RWPE2 (cell line): ENCODE measurements around the gene CDK10.
A peak's percentile ranks its signal among the peaks of the same experiment; 100 is the strongest.

Experiments
- ATAC-seq: fragments of 200-7000 bp; cut with Tn5 transposase; 3 replicates; pipeline ENCODE4 v1.9.1; 2021; ENCODE audit warnings: low read depth
- DNase-seq: peaks from one replicate; pipeline ENCODE4 v3.0.0-alpha.2; 2020; ENCODE audit warnings: low spot score
- H3K27ac ChIP-seq: fragments of 450-650 bp; 2 replicates; pipeline ENCODE4 v1.5.1; 2017; ENCODE audit warnings: mild to moderate bottlenecking; ENCODE audit not compliant: poor library complexity, severe bottlenecking
- H3K27me3 ChIP-seq: fragments of 250-450 bp; sonication (Bioruptor Pico); 2 replicates; pipeline ENCODE4 v1.5.1; 2021; ENCODE audit warnings: mild to moderate bottlenecking, moderate library complexity; ENCODE audit not compliant: insufficient read depth, poor library complexity, severe bottlenecking
- H3K36me3 ChIP-seq: fragments of 250-450 bp; sonication (Bioruptor Pico); 2 replicates; pipeline ENCODE4 v1.5.1; 2020; ENCODE audit warnings: low read depth, mild to moderate bottlenecking, moderate library complexity
- H3K4me1 ChIP-seq: fragments of 250-450 bp; sonication (Bioruptor Pico); 2 replicates; pipeline ENCODE4 v1.5.1; 2021; ENCODE audit warnings: mild to moderate bottlenecking, moderate library complexity; ENCODE audit not compliant: insufficient read depth, poor library complexity, severe bottlenecking
- H3K4me3 ChIP-seq: fragments of 250-450 bp; sonication (Bioruptor Pico); 2 replicates; pipeline ENCODE4 v1.5.1; 2021; ENCODE audit warnings: mild to moderate bottlenecking, moderate library complexity; ENCODE audit not compliant: severe bottlenecking
- H3K9me3 ChIP-seq: fragments of 250-450 bp; sonication (Bioruptor Pico); 2 replicates; pipeline ENCODE4 v1.5.1; 2021; ENCODE audit warnings: mild to moderate bottlenecking, moderate library complexity; ENCODE audit not compliant: severe bottlenecking
- TF ChIP-seq, protein P1 (sequence below): fragments of 450-650 bp; IDR thresholded peaks from one replicate; pipeline ENCODE4 v1.5.1; 2017; ENCODE audit warnings: mild to moderate bottlenecking, moderate library complexity; ENCODE audit not compliant: poor library complexity, severe bottlenecking

The CDK10 gene

DNA sequence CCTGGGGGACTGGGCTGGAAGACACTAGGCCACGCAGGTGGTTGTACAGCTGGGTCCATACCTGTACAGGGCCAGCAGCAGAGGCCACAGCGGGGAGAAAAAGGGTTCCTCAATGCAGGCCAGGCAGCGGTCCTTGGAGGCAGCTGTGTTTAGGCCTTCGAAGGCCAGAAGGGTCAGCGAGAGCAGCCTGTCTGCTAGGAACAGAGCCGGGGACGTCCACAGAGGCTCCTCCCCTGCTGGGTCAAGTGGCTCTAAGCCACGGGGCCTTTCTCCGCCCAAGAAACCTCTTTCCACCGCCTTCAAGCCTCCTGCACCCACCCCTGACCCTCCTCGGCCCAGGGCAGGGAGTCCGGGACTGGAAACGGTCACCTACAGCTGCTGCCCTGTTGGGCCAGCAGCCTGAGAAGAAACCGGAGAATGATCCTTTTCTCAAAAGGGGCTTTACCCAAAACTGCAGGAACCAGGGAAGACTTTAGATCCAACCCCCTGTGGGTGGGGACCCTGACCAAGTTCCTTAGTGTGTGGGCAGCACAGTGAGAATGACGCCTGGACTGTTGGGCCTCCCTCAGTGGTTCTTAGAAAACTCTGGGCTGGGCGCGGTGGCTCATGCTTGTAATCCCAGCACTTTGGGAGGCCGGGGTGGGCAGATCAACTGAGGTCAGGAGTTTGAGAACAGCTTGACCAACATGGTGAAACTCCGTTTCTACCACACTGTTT lies 23.4 kb downstream of the CDK10 start:
- Histone ChIP-seq H3K9me3 (no peaks in the 10 kb centered on the region), H3K4me1 (no peaks in the 10 kb centered on the region), H3K27me3 (no peaks in the 10 kb centered on the region), H3K36me3 (peaks cover 22% of the 10 kb centered on the region), H3K4me3 (no peak overlapping the region), H3K27ac (no peak overlapping the region)
- peak; percentile 59 for DNase-seq
- no peak for ATAC-seq
- TF ChIP-seq, protein P1, sequence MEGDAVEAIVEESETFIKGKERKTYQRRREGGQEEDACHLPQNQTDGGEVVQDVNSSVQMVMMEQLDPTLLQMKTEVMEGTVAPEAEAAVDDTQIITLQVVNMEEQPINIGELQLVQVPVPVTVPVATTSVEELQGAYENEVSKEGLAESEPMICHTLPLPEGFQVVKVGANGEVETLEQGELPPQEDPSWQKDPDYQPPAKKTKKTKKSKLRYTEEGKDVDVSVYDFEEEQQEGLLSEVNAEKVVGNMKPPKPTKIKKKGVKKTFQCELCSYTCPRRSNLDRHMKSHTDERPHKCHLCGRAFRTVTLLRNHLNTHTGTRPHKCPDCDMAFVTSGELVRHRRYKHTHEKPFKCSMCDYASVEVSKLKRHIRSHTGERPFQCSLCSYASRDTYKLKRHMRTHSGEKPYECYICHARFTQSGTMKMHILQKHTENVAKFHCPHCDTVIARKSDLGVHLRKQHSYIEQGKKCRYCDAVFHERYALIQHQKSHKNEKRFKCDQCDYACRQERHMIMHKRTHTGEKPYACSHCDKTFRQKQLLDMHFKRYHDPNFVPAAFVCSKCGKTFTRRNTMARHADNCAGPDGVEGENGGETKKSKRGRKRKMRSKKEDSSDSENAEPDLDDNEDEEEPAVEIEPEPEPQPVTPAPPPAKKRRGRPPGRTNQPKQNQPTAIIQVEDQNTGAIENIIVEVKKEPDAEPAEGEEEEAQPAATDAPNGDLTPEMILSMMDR, result no peak

DNA sequence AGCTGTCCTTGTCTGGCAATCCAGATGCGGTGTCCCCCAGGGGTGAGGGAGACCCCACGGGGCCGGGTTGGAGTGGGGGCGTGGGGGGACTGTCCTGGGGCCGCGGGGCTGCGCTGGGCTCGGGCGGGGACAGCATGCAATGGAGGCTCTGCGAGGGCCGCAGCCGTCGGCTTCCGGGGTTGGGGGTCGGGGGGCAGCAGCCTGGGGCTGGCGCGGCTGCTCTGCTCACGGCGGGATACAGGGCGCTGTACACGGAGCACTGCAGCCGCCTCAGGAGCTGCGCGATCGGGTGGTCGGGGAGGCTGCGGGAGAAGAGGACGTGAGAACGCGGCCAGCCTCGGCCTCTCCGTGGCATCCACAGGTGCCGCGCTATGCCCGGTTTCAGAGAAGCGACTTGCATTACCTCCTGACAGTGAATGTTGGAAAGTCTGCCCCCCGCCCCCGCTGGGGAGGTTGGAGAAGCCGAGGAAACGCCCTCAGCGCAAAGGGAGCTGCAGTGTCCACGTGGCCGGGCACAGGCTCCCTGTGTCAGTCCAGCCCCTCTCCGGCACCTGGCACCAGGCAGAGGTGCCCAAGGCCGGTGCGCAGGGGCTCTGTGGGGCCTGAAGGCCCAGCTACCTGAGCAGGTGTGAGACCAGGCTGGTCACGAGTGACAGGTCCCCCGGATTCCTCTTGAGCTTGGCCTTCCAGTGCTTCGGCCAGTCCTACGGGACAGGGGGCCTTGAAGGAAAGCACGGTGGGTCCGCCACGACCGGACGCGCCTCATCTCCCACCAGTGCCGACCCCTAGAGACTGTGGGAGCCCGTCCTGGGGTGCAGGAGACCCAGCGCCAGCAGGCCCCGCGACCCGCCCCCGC lies 24.4 kb downstream of the CDK10 start:
- H3K4me3 ChIP-seq, result no peak overlapping the region
- DNase-seq (peak; percentile 61), ATAC-seq (no peak)
- H3K36me3 ChIP-seq, result peaks cover 28% of the 10 kb centered on the region
- no peaks in the 10 kb centered on the region for H3K27me3 ChIP-seq
- TF ChIP-seq, protein P1, result no peak
- no peaks in the 10 kb centered on the region for H3K9me3 ChIP-seq
- no peak overlapping the region for H3K27ac ChIP-seq
- H3K4me1 ChIP-seq, result no peaks in the 10 kb centered on the region

DNA sequence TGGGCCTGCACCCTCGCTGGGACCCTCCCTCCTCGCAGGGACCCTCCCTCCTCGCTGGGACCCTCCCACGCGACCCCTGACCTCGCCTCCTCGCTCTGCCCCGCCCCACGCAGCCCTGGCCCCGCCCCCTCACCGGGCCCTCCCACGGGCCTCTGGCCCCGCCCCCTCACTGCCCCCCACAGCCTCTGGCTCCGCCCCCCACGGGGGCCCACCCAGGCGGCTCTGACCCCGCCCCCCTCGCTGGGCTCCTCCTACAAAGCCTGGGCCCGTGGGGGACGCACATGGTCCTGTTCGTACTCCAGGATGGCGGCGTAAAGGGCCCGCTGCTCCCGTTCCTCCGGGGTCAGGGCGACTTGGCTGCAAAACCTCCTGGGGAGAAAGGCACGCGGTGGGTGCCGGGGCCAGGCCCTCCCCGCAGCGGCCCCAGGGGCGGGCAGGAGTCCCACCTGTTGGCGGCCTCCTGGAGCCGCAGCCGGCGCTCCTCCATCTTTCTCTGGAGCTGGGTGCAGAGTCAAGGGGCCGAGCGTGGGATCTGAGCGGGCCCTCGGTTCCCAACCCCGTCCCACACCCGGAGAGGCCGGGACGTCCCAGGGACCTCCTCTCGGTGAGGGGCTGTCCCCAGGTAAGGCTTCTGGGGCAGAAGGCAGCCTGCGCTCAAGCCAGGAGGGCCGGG lies 25.2 kb downstream of the CDK10 start:
- DNase-seq (peak; percentile 87), ATAC-seq (peak; percentile 65)
- Histone ChIP-seq H3K27ac (peak overlapping the region; percentile 24), H3K36me3 (peaks cover 29% of the 10 kb centered on the region), H3K4me1 (no peaks in the 10 kb centered on the region), H3K9me3 (no peaks in the 10 kb centered on the region), H3K4me3 (peak overlapping the region; percentile 53), H3K27me3 (no peaks in the 10 kb centered on the region)
- TF ChIP-seq, protein P1, result no peak

DNA sequence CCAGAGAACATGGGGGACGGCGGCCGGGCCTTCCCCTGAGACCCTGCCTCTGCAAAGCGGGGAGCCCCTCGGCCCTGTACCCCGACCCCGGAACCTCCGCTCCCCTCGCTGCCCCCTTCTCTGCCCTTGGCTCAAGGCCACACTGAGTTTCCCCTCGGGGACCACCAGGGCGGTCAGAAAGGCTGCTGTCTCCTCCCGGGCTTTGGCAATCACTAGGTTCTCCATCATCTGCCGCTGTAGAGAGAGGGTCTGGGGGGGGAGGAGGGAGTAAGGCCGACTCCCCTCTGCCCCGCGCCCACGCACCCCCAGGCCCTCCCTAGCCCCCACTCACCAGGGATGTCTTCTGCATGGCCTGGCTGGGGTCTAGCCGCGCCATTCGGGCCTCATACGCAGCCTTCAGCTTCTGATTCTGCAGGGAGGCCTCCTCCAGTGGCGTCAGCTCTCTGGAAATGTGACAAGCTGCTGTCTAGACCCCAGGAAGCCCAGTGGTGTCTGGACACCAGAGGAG lies 25.8 kb downstream of the CDK10 start:
- DNase-seq (peak; percentile 73), ATAC-seq (peak; percentile 15; the same call in 1 of the 3 replicates)
- Histone ChIP-seq H3K9me3 (no peaks in the 10 kb centered on the region), H3K4me1 (no peaks in the 10 kb centered on the region), H3K27me3 (no peaks in the 10 kb centered on the region), H3K27ac (peak overlapping the region; percentile 24), H3K36me3 (peaks cover 29% of the 10 kb centered on the region), H3K4me3 (peak overlapping the region; percentile 53)
- TF ChIP-seq, protein P1, result no peak
